Activated CD4-positive, CD25-positive, alpha-beta regulatory T cell treated with anti-CD3 and anti-CD28 coated beads, Interleukin-2, amount 50 U/mL, for 72 hours (primary cell): Measurements from ENCODE around the gene TLE3.

ENCODE experiments used
- DNase-seq: peaks from one replicate; pipeline ENCODE4 v3.0.0; 2021

Gene TLE3

DNA sequence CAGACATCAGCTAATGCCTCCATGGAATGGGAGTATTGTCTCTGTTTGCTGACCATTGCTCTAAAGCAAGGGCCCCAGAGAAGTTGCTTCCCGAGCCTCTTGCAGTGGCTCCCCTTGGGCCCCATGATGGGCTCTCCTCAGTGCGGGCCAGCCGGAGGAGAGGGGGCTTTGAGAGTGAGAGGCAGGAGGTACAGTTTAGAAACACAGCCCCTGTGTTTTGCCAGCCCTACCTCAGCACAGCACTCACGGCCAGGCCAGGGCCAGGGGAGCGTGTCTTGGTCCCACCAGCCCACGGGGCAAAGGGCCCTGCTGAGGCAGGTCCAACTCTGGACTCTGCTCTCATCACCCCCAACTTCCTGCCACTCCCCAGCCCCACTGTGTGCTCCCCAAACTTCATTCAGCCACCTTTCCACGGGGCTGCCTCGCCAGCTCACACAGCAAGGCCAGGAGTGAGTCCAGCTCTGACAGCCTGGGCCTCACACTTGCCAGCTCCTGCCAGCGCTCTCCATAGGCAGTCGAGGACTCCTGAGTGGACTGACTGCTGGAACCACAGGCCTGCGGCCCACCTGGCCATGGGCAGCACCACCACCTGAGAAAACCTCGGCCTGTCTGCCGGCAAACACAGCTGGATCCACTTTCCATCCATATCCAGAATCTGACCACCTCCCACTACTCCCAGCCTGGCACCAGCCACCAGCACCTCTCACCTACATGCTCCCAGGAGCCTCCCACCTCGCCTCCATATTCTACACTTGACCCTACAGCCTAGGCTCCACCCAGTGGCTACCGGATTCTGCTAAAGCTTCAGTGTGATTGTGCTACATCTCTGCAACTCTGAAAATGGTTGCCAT lies 99.0 kb downstream of the TLE3 start:
- no peak for DNase-seq

DNA sequence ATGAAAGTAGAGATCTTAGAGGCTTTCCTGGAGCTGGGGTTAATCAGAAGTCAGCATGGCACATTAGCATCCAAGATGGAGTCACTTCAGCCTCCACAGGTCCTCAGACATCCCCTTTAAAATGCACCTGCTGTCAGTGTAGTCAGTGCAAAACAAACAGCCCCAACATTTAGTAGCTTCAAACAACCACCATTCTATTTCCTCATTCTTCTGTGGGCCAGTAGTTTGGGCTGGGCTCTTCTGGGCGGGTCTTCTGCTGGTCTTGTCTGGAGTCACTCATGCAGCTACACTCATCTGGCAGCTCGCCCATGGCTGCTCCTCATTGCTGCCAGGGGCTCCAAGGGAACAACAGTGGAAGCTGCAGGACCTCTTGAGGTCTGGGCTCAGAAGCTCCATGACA lies 99.9 kb downstream of the TLE3 start:
- no peak for DNase-seq
